Breast epithelium (tissue), 3 donors: Measurements from ENCODE around the gene MS4A13.

Experiments used
- CTCF ChIP-seq, 3 donors: fragments of 450-650 bp; IDR thresholded peaks; one replicate each; pipeline ENCODE4 v1.5.1; 2016 to 2017; ENCODE audit warnings: antibody characterized with exemption in 3 of 3, mild to moderate bottlenecking in 3 of 3, moderate library complexity in 3 of 3
- POLR2A ChIP-seq: fragments of 450-650 bp; IDR thresholded peaks from one replicate; pipeline ENCODE4 v1.6.1; 2016; ENCODE audit warnings: antibody characterized with exemption, mild to moderate bottlenecking, moderate library complexity

- TF ChIP-seq CTCF (IDR thresholded peaks at IDR 0.05), result no peak
- TF ChIP-seq POLR2A, result no peak
Measured at GRCh38 chr11:60566776-60567175, 51.6 kb downstream of the MS4A13 start.
